Panc1 (cell line): ENCODE measurements around the gene ATP13A3. TPM values are rescaled to one million over a fixed set of nuclear protein-coding genes. Genes with fewer than 3 reads are reported as not detected.

Experiments
- ATAC-seq: fragments of 200-7000 bp; cut with Tn5 transposase; 2 replicates; pipeline ENCODE4 v1.9.1; 2020; ENCODE audit warnings: mild to moderate bottlenecking, moderate library complexity
- BruUV-seq: library from RNA; stranded (reverse); fragments of 400-500 nt; replicated peaks from 2 replicates; lab custom pipeline; 2021; lab: Mats Ljungman, UMichigan
- CTCF ChIA-PET: fragments of 300-600 bp; sonication (Branson Sonifier 250); formaldehyde crosslinking; loops from one replicate; lab custom pipeline; 2022; ENCODE audit warnings: antibody characterized with exemption; lab: Charles Lee
- POLR2A ChIA-PET: fragments of 300-600 bp; sonication (Branson Sonifier 250); formaldehyde crosslinking; loops from one replicate; lab custom pipeline; 2022; ENCODE audit warnings: antibody characterized with exemption; lab: Charles Lee
- DNase-seq: peaks from one replicate; pipeline ENCODE4 v3.0.0-alpha.2; 2010; ENCODE audit warnings: low read depth, low spot score
- H3K27ac ChIP-seq: 2 replicates; pipeline ENCODE4 v1.5.1; 2011; ENCODE audit warnings: mild to moderate bottlenecking, low read length, inconsistent platforms
- H3K27me3 ChIP-seq: fragments of 200-500 bp; sonication (Bioruptor generic); 2 replicates; pipeline ENCODE4 v1.6.0; 2014; ENCODE audit warnings: low read length, inconsistent platforms; ENCODE audit not compliant: control insufficient read depth, insufficient read depth
- H3K36me3 ChIP-seq: fragments of 200-500 bp; sonication (Bioruptor generic); 2 replicates; pipeline ENCODE4 v1.5.1; 2014; ENCODE audit warnings: inconsistent platforms, mild to moderate bottlenecking, low read length, moderate library complexity; ENCODE audit not compliant: control insufficient read depth, insufficient read depth
- H3K4me1 ChIP-seq: 2 replicates; pipeline ENCODE4 v1.5.1; 2011; ENCODE audit warnings: inconsistent platforms, mild to moderate bottlenecking, low read length, moderate library complexity; ENCODE audit not compliant: control insufficient read depth, insufficient read depth
- H3K4me3 ChIP-seq, 2 experiments: 2 replicates each; pipeline ENCODE4 v1.5.1; 2011 to 2012; ENCODE audit warnings: low read depth in 2 of 2, low read length in 2 of 2, mild to moderate bottlenecking in 2 of 2, inconsistent platforms in 1 of 2, moderate library complexity in 1 of 2
- H3K9me3 ChIP-seq: fragments of 200-500 bp; sonication (Bioruptor generic); 2 replicates; pipeline ENCODE4 v1.5.1; 2014; ENCODE audit warnings: low read depth, mild to moderate bottlenecking, inconsistent platforms, low read length, moderate library complexity; ENCODE audit not compliant: control insufficient read depth, insufficient read depth
- CTCF ChIP-seq: fragments of 450-650 bp; IDR thresholded peaks from 2 replicates; pipeline ENCODE4 v1.5.1; 2017; ENCODE audit warnings: mild to moderate bottlenecking
- POLR2AphosphoS5 ChIP-seq: IDR thresholded peaks from 2 replicates; pipeline ENCODE4 v1.6.1; 2012; ENCODE audit warnings: mild to moderate bottlenecking, low read depth, low read length, moderate library complexity
- REST ChIP-seq, 2 experiments: IDR thresholded peaks; 2 replicates each; pipeline ENCODE4 v1.6.1; 2011 to 2012; ENCODE audit warnings: low read depth in 2 of 2, control low read depth in 1 of 2, low read length in 1 of 2, mild to moderate bottlenecking in 1 of 2, moderate library complexity in 1 of 2; ENCODE audit not compliant: insufficient read depth in 1 of 2
- SIN3A ChIP-seq: IDR thresholded peaks from 2 replicates; pipeline ENCODE4 v1.6.1; 2012; ENCODE audit warnings: low read depth, mild to moderate bottlenecking, low read length, moderate library complexity, borderline replicate concordance; ENCODE audit not compliant: insufficient read depth
- TCF7L2 ChIP-seq: IDR thresholded peaks from 2 replicates; pipeline ENCODE4 v1.6.1; 2011; ENCODE audit warnings: mild to moderate bottlenecking, low read depth, low read length, inconsistent platforms
- in situ Hi-C: cut with HindIII; loops from 2 replicates; pipeline ENCODE4 v1.10.0; 2016; ENCODE audit warnings: low sequenced_read_pairs, low pct_unique_long_range_greater_than_20kb
- intact Hi-C: fragments of 100-400 bp; cut with micrococcal nuclease; formaldehyde crosslinking; loops from one replicate; pipeline ENCODE4 v1.10.0; 2022; ENCODE audit not compliant: unreplicated experiment
- total RNA-seq: library from RNA; stranded (reverse); gene quantifications from one replicate; pipeline ENCODE4 v1.2.1, GENCODE V29; 2021; ENCODE audit not compliant: unreplicated experiment

The ATP13A3 gene
- total RNA-seq, 1 experiment from 2014 or later: 169 TPM

GRCh38 chr3:194370753-194371152 is 116.0 kb downstream of the ATP13A3 start:
- Histone ChIP-seq H3K27me3 (0 out of 2 replicates have a peak, but pooled peaks cover 3% of the 10 kb centered on the region), H3K9me3 (no peaks in the 10 kb centered on the region), H3K4me3 (no peak overlapping the region), H3K4me1 (peaks cover 11% of the 10 kb centered on the region), H3K27ac (no peak overlapping the region), H3K36me3 (no peaks in the 10 kb centered on the region)
- no TSS peak for BruUV-seq
- in situ Hi-C loops: no loop called here
- POLR2A ChIA-PET: no interaction called here
- ATAC-seq: no peak
- TF ChIP-seq REST (IDR thresholded peaks at IDR 0.05; ENCODE audit: insufficient read depth in 1 of 2, low read depth in 2 of 2, low read length in 1 of 2) (no peak), POLR2AphosphoS5 (no peak), CTCF (no peak), SIN3A (no peak), TCF7L2 (no peak)
- no peak for DNase-seq
- CTCF ChIA-PET: interaction anchor here (0.7 to 1.1 kb wide), 2 partner anchors 37 to 223 kb away, joined by 4 to 8 read pairs; no protein-coding TSS in a partner anchor
- intact Hi-C loops: no loop called here

- in situ Hi-C loops: no loop called here
- no peak for TF ChIP-seq TCF7L2
- no peak for TF ChIP-seq SIN3A
- no peak for TF ChIP-seq CTCF
- no peak for TF ChIP-seq REST (IDR thresholded peaks at IDR 0.05; ENCODE audit: insufficient read depth in 1 of 2, low read depth in 2 of 2, low read length in 1 of 2)
- no peak for TF ChIP-seq POLR2AphosphoS5
- POLR2A ChIA-PET: no interaction called here
- Histone ChIP-seq H3K36me3 (no peaks in the 10 kb centered on the region), H3K4me1 (peaks cover 11% of the 10 kb centered on the region), H3K4me3 (no peak within 1 kb of the TSS), H3K9me3 (no peaks in the 10 kb centered on the region), H3K27ac (no peak within 1 kb of the TSS), H3K27me3 (0 out of 2 replicates have a peak, but pooled peaks cover 3% of the 10 kb centered on the region)
- CTCF ChIA-PET: no interaction called here
- intact Hi-C loops: no loop called here
- BruUV-seq: no TSS peak
- ATAC-seq (peak; percentile 90), DNase-seq (no peak)
Measured at GRCh38 chr3:194369522-194370279, 117.1 kb downstream of the ATP13A3 start, which contains the start of gene LRRC15. LRRC15 (minus strand) TSS chr3:194369743; CDS start chr3:194361043, 8,700 bp downstream.
